ENCODE data around the gene ZNF692. TPM values are rescaled to one million over a fixed set of nuclear protein-coding genes. Genes with fewer than 3 reads are reported as not detected.

Gene ZNF692
- total RNA-seq, 1 experiment from 2014 or later = 15.0 TPM

DNA sequence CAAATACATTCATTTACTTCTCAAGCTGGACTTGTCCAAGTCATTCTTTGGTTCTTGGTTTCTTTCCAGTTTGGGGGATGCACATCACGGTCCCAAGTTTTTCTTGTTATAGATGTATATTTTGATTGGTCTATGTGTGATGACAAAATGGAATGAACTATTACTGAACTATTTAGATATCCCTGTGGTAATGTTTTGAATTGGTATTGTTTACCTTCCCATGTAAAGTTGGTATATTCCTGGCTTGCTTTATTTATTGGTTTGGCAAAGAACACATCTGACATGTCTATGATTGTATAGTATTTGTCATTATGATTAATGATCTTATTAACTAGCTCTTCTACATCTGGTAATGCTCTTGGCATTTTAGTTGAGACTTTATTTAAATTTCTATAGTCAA is 22.4 kb upstream of the ZNF692 start:
- DNase-seq (ENCODE audit: low spot score) = no peak

DNA sequence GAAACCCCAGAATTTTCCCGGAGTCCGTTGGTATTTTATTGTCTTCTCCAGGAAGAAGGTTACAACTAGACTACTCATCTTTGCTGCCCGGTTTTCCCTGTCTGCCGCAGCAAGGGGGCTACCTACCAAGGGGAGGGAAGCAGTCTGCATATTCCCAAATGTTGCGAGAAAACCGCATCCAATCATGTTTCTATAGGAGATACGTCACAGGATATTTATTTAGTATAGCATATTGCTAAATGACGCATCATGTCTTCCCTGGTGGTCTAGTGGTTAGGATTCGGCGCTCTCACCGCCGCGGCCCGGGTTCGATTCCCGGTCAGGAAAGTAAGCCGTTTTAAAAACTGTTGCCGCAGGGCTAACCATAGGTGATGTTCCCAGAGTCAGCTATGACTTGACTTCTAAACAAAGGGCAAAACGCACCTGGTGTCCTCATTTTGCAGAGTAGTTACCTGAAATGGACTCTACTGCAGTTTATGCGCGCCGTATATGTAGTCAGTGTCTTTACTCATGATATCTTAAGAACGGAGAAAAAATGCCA is 15.2 kb upstream of the ZNF692 start:
- peak; percentile 95 for DNase-seq (ENCODE audit: low spot score)

DNA sequence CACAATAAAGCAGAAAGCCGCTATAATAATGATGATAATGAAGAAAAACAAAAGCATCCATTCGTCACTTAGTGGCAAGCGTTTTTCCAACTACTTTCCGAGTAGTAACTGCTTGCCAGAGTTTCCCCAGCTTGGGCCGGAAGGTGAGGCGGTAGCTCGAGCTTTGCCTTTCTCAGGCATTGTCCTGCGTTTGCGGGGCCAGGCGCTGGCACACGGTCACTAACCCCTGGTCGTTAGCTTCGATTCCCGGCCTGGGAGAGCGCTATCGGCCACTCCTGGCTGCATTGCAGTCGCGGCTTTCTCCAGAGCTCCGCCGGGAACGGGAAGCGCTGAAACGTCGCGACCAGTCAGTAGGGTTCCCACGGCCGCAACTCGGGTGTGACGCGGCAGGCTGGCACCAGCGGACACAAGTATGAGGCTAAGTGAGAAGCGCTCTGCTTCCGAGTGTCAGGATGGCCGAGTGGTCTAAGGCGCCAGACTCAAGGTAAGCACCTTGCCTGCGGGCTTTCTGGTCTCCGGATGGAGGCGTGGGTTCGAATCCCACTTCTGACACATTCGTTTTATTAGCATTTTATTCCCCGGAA is 14.6 kb upstream of the ZNF692 start:
- DNase-seq (ENCODE audit: low spot score) = peak; percentile 99

DNA sequence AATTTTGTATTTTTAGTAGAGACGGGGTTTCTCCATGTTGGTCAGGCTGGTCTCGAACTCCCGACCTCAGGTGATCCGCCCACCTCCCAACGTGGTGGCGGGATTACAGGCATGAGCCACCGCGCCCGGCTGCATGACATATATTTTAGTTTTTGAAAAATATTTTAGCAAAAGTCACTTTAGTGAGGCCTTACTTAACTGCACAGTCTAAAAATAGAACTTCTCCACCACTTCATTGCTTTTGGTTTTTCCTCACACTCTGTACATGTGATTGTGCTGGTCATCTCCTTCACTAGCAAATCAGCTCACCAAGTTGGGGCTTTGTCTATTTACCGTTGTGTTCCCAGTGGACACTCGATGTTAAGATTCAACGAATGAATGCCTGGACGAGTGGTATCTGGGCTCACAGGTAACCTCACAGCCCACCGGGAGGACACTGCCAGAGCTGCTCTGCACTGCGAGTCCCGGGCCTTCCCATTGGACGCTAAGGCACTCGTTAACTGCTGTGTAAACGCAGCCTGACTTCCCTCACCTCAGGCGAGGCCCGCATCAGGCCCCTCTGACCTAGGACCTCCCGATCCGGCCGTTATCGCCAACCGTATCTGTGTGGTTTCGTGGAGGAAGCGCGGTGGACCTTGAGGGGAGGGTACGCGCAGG is 14.0 kb upstream of the ZNF692 start:
- DNase-seq (ENCODE audit: low spot score) = peak; percentile 74

DNA sequence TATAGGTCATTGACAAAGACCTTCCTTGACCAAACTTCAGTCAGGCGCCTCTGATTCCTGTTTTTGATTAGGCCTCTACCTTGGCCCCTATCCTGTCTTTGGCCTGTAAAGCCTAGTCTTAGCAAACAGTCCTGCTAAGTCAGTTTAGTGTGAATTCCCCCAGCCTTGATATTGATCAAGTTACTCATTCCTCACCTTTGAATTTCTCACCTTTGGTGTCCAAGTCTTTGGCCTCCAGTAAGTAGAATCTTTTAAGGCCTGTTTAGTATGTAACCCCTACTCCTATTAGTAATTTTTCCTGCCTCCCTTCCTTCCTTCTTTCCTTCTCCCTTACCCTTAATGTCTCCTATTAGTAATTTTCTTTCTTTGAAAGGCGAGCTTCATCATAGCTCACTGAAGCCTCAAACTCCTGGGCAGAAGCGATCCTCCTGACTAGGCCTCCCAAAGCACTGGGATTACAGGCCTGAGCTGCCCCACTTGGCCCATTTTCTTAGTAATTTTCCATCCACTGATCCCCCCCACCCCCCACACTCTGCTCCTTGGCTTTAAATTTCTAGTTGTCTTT is 13.0 kb upstream of the ZNF692 start:
- no peak for DNase-seq (ENCODE audit: low spot score)

DNA sequence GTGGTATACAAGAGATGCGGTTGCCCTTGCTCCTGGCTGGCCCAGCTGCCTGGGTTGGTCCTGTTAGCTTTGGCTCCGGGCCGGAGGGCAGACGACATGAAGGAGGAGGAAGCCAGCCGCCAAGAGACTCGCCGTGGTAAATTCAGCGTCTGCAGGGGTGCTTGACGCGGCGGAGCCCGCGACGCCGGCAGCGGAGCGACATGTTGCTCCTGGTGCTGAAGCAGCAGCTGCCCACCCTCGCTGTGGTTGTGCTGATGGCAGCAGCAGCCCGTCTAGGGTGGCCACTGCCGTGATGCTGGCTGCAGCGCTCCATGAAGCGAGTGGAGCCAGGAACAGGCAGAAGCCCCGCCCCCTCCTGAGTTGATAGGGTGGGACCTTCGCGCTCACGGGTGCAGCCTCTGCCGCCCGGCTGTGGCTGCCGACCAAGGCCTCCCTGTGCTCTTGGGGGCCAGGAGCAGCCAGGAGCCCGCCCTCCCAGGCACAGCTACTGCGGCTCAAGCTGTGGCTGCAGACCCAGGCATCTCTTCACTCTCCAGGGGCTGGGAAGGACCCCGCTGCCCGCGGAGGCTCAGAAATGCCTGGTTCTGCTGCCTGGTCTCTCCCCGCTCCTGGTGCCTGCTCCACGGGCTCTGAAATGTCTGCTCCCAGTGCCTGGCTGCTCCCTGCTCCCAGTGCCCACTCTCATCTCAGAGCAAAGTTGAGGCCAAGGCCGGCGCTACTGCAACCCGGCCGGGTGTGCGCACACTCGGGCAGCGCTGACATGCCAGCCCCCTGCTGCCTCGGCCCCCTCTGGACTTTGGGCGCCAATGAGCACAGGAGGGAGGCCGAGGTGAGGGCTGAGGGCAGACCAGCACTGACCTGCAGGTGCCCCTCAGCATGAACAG is 4.4 kb upstream of the ZNF692 start:
- DNase-seq (ENCODE audit: low spot score) = peak; percentile 58

DNA sequence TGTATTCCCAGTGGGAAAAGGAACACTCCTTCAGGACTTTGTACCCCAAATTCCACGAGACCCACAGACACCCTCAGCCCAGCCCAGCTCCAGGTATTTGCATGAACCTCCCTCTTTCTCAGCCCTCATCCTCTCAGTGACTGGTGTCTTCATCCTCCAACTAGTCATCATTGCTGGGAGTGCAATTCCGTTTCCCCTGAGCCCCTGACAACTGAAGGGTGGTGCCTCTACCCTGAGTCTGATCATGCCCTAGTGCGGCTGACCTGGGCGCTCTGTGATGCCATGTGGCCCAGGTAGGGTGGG is 3.8 kb upstream of the ZNF692 start:
- no peak for DNase-seq (ENCODE audit: low spot score)

DNA sequence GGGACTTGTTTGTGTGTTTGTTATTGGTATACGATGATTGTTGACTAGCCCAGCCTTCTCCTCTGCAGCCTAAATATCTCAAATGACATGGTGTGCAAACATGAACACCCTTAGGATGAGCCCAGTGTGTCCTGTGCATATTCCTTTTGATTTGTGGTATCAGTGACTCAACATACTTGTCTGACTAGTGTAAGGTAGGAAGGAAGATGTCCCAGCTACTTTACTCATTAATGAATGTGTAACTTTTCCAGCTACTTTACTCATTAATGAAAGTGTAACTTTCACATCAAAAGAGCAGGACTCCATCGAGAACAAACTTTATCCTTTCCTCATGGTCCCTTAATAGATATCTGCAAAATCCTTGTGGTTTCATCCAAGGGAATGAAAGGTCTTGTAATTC is 2.7 kb upstream of the ZNF692 start:
- no peak for DNase-seq (ENCODE audit: low spot score)

DNA sequence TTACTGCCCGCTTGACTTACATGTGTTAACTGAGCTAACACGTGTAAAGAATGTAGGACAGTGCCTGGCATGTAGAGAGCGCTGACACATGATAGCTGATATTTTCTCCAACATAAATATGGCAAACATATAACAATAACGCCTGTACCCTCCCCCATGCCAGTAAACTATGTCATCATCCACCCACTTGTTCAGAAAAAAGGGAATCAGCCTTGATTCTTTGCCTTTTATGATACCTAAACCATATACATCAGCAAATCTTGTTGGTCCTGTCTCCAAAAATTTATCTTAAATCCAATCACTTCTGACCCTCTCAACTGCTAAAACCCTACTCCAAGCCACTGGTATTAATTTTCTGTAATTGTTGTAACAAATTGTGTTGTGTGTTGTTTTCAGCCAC is 1.1 kb upstream of the ZNF692 start:
- DNase-seq (ENCODE audit: low spot score) = no peak

DNA sequence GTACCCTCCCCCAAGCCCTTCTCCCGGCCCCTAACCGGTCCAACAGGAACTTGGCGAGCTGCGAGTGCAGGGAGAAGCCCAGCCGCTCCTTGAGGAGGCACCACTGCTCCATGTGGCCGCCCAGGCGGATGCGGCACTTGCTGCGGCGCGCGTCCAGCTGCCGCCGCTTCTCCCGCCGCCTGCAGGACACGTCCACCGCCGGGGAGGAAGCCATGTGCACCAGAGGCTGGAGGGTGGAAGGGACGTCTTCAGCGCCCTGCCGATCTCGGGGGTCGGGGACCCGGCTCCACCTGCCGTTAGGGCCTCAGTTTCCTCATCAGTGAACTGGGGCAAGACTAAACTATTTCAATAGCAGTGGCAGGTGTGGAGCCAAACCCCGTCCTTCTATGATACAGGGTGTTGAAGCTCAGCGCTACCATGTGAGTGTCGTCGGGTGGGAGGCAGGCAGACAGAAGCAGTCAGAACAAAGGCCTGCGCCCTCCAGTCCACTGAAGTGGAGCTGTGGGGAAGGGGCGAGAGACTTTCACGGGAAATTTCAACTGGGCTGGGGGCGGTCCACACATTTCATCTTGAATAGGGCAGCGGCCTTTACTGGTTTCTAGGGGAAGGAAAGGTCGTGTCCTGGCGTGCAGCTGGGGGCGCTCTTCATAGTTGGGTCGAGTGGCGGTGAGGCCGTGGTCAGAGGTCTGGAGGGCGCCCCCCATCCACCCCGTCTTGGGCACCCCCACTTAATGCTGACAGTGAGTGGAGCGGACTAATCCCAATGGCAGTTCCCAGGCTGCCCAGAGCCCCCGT is 592 bp downstream of the ZNF692 start:
- DNase-seq (ENCODE audit: low spot score) = peak; percentile 27

DNA sequence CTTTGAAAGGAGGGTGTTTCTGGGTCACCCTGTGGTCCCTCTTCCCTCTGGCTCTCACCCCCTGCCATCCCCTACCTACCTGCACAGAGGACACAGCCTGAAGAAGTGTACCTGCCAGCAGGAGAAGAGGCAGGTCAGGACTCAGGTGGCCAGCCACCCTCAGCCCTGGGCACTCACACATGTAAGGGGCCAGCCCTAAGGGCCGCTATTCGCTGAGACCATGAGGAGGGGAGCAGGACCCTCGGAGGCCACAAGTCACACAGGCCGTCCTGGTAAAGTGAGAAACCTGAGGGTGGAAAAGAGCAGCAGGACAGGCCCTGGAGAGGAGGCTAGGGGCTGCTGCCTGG is 1.2 kb downstream of the ZNF692 start:
- DNase-seq (ENCODE audit: low spot score) = no peak

DNA sequence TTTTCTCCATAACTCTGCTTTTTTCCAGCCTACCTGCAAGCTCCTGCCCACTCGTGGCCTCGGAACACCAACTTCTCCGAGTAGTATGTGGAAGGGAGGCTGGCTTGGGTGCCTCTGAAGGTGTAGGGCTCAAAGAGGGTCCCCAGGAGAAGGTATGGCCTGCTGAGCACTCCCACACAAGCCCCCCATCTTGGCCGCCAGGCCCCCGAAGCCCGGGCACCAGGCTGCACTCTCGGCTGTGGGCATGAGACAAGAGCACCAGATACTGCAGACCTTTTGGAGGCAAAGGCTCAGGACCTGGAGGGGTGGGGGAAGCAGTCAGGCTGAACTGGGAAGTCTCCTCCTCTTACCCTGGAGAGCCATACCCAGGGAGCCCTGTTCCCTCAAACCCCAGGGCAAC is 1.7 kb downstream of the ZNF692 start:
- no peak for DNase-seq (ENCODE audit: low spot score)

DNA sequence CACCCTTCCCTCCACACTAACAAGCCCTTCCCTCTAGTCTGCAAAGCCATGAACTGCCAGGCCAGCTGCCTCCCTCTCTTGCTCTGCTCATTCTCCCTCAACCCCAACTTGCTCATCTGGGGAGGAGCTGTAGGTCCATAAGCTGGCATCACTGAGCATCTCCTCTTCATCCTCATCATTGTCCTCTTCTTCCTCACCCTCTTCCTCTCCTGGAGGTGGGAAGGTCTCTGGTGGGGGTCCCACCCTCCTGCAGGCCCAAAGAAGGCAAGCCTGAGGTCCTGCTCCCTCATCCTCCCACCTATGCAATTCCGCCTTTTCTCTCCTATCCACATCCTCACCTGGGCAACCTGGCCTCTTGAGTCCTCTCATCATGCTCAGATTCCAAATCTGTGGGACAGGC is 2.7 kb downstream of the ZNF692 start:
- no peak for DNase-seq (ENCODE audit: low spot score)

DNA sequence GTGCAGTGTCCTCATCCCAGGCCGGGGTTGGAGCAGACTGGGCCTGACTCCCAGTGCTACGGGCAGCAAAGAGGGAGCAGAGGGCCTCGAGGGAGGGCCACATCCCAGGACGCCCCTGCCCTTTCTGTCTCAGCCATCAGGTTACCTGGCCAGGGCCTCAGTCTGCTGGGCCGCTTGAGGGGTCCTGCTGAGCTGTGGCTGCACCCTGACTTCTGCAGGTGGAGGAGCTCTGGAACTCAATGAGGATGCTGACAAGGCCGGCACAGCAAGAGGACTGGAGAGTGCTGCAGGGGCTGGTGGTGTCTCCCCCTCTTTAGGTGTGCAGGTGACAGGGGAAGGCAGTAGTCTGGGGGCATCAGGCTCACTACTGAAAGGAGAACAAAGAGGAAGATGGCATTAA is 3.3 kb downstream of the ZNF692 start:
- DNase-seq (ENCODE audit: low spot score) = no peak

DNA sequence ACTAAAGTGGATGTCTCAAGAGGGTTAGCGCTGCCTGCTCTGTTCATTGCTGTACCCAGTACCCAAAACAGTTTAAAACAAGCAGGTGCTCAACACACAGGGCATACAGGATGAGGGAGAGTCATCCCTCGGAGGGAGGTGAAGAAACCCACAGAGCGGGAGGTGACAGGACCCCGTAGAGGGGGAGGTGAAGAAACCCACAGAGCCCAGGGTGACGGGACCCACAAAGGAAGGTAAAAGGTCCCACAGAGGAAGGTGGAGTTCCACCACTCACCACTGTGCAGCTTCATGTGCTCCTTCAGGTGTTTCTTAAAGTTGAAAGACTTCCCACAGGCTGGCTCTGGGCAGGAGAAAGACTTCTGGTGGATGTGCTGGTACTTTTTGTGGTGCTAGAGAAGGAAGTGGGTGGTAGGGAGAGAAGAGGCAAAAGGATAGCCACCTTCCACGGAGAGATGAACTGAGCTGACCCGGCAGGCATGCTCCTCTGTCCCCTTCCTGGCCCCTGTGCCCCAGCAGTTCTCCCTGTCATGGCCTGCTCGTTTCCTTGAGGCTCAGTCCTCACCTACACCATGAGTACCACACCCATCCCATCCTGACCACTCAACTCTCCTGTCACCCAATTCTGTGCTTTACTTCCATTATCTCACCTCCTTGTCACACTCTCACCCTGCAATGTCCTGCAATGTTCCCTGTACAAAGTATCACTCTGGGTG is 5.1 kb downstream of the ZNF692 start:
- no peak for DNase-seq (ENCODE audit: low spot score)

DNA sequence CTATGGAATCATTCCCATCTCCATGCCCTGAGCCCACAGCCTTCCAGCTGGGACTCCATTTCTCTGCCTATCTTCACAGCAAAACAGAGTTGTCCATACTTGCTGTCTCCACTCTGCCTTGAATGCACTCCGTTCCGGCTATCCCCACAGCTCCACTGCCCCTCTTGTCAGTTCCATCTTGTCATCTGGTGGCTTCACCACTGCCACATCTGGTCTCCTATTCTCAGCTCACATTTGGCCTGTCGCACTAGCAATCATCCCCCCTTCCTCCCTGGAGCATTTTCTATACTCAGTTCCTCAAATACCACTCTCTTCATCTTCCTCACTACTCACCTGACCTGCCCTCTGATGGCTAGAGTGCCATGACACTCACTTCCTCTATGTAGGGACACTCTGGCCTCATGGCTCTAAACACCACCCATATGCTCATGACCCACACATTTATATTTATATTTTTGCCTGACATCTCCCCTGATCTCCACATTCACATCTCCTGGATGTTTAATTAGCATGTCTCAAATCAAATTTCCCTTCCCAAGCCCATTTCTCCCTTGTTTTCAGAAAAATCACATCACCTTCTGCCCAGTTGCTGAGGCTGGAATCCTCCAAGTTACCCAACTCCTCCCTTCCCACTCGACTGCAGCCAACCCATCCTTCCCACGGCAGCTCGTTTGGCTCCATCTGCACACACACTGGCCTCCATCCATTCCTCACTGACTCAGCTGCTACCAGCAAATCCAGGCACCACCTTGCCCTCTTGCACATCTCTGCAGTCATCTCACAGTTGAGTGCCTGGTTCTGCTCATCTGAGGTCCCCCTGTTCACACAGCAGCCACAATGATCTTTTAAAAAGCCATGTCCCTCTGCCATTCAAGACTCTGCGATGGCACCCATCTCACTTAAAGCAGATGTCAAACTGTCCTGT is 6.1 kb downstream of the ZNF692 start:
- no peak for DNase-seq (ENCODE audit: low spot score)

DNA sequence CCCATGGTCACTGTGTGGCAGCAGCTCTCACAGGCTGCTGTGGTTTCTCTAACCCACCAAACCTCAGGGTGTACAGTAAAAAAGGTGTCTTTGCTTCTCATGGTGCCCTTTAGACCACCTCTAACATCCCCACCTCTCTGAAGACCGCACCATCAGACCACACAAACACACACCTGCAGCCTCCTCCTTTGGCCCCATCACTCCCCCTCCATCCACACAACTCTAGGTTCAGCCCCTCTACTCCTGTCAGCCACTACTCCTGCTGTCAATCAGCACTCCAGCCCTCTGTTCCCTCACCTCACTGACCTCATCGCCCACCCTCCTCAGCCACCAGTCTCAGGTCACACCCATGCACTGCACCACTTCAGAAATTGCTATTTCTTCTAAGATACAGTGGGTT is 7.5 kb downstream of the ZNF692 start:
- DNase-seq (ENCODE audit: low spot score) = no peak

DNA sequence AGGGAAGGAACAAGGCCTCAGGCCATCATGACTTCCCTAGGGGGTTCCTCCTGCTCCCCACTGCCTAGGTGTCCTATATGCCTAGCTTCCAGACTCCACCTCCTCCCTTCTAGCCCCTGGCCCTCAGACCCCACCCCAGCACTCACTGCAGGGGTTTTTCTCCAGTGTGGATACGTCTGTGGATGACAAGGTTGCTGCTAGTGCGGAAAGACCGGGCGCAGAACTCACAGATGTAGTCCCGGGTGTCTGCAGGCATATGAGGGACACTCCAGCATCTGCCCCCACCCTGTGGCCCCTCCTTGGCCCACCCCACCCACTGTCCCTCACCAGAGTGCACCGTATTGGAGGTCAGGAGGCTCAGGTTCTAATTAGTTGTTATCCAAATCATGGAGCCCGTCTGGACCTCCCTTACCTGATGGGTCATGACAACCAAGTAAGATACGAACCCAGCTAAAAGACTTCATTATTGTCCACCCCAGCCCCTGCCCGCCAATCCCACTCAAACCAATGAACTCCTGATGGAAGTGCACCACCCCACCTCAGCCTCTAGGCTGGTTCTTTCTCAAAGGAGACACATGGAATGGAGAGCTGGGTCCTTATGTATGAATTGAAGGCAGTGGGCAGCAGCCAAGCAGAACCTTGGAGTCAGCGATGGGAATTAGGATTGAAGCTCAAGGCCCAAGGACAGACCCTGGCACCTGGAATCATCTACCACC is 8.2 kb downstream of the ZNF692 start:
- no peak for DNase-seq (ENCODE audit: low spot score)

DNA sequence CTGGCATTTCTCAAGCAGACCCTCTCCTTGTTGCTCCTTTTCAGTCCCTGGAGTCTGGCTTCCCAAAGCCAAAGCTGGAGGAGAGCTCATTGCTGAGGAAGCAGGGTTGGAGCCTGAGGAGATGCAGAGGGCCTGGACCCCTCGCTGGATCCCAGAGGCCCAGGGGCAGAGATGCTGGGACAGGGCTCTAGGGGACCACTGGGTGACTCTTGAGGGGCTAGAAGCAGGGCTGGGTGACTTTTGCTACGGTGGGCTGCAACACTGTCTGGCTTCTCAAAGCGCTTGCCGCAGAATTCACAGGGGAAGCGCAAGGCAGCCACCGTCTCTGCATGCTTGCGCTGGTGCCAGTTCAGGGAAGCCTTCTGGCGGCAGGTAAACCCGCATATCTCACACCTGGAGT is 8.8 kb downstream of the ZNF692 start:
- no peak for DNase-seq (ENCODE audit: low spot score)
